Activated naive CD4-positive, alpha-beta T cell treated with anti-CD3 and anti-CD28 coated beads, Interleukin-2, amount 50 U/mL, for 72 hours (primary cell): ENCODE data around the gene TFDP2. TPM values are rescaled to one million over a fixed set of nuclear protein-coding genes. Genes with fewer than 3 reads are reported as not detected.

Experiments
- ATAC-seq, 2 donors: fragments of 150-1000 bp; cut with Tn5 transposase; 2 replicates each; pipeline ENCODE4 v1.10.0; 2021; ENCODE audit warnings: mild to moderate bottlenecking in 2 of 2, moderate library complexity in 2 of 2
- DNase-seq, 2 donors: peaks; one replicate each; pipeline ENCODE4 v3.0.0; 2021 to 2022; ENCODE audit warnings: low spot score in 2 of 2
- H3K27ac Mint-ChIP-seq, 2 donors: one replicate each; pipeline ENCODE4 v1.8.0; 2022; ENCODE audit warnings: mild to moderate bottlenecking in 2 of 2, mixed read lengths in 2 of 2
- H3K36me3 Mint-ChIP-seq, 2 donors: one replicate each; pipeline ENCODE4 v1.8.0; 2022; ENCODE audit warnings: mixed read lengths in 2 of 2
- H3K9me3 Mint-ChIP-seq, 2 donors: one replicate each; pipeline ENCODE4 v1.8.0; 2022; ENCODE audit warnings: mixed read lengths in 2 of 2
- total RNA-seq, 2 donors: library from RNA; stranded (reverse); gene quantifications; one replicate each; pipeline ENCODE4 v1.2.3, GENCODE V29; 2022

The TFDP2 gene
- total RNA-seq, 2 donors from 2014 or later: 22.7 to 28.5 TPM

DNA sequence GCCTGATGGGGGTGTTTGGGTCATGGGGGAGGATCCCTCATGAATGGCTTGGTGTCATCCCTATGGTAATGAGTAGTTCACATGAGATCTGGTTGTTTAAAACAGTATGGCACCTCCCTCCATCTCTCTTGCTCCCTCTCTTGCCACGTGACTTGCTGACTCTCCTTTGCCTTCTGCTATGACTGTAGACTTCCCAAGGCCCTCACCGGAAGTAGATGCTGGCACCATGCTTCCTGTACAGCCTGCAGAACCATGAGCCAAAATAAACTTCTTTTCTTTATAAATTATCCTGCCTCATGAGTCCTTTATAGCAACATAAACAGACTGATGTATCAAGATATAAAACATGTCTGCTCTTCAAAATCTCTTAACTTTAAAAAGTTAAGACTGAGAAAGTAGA lies 96.1 kb downstream of the TFDP2 start:
- peaks cover 0 to 6% of the 10 kb centered on the region in 2 donors for H3K9me3 Mint-ChIP-seq
- ATAC-seq (peak in 1 of 2 donors; percentile 40), DNase-seq (no peak)
- H3K36me3 Mint-ChIP-seq: peaks cover 0 to 7% of the 10 kb centered on the region in 2 donors
- peak overlapping the region in 1 of 2 donors; percentile 56 for H3K27ac Mint-ChIP-seq

DNA sequence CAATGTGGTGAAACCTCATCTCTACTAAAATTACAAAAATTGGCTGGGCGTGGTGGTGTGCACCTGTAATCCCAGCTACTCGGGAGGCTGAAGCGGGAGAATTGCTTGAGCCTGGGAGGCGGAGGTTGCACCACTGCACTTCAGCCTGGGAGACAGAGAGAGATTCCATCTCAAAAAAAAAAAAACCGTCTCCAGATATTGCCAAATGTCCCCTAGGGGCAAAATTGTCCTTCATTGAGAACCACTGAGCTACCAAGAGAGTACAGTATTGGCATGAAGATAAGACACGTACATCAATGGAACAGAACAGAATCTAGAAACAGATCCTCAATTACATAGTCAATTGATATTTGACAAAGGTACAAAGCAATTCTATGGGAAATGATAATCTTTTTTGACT lies 98.0 kb downstream of the TFDP2 start:
- no peak for ATAC-seq
- H3K27ac Mint-ChIP-seq: no peak overlapping the region
- peaks cover 0 to 6% of the 10 kb centered on the region in 2 donors for H3K9me3 Mint-ChIP-seq
- peaks cover 0 to 7% of the 10 kb centered on the region in 2 donors for H3K36me3 Mint-ChIP-seq
- DNase-seq: no peak

DNA sequence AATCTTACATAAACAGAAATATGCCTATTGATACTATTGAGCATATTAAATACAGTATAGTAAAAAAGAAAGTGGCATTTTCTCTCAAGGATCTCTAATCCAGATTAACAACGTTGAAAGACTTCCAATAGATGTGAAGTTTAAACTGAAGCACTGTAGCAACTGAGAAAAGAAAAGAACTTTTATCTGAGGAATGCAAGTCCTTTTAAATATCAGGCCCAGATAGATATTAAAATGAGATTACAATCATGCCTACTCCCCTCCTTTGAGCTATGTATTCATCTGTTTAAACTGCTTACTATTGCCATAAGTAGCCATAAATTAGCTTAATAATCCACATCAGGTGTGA lies 102.3 kb downstream of the TFDP2 start:
- H3K27ac Mint-ChIP-seq: no peak overlapping the region
- H3K36me3 Mint-ChIP-seq: peaks cover 0 to 5% of the 10 kb centered on the region in 2 donors
- ATAC-seq: no peak
- DNase-seq: no peak
- H3K9me3 Mint-ChIP-seq: no peaks in the 10 kb centered on the region

GRCh38 chr3:142046320-142047020 lies 102.9 kb downstream of the TFDP2 start:
- Mint-ChIP-seq H3K36me3 (peaks cover 0 to 5% of the 10 kb centered on the region in 2 donors), H3K9me3 (no peaks in the 10 kb centered on the region), H3K27ac (no peak overlapping the region)
- no peak for DNase-seq
- ATAC-seq: no peak

DNA sequence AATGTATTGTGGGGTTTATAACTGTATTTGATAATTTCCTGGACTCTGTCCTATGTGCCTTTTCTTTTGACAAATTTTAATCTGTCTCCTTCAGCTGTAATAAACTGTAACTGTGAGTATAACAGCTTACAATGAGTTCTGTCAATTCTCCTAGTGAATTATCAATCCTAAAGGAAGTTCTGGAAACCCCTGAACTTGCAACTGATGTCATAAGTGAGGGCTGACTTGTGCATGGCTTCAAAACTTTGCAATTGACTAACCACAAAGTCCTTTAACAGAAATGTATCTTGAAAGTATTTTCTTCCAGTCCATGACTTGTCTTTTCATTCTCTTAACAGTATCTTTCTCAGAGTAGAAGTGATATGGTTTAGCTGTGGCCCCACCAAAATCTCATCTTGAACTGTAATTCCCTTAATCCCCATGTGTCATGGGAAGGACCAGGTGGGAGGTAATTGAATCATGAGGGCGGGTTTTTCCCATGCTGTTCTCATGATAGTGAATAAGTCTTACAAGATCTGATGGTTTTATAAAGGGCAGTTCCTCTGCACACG lies 108.3 kb downstream of the TFDP2 start:
- Mint-ChIP-seq H3K9me3 (no peaks in the 10 kb centered on the region), H3K27ac (no peak overlapping the region), H3K36me3 (peaks cover 0 to 5% of the 10 kb centered on the region in 2 donors)
- DNase-seq (no peak), ATAC-seq (no peak)

- ATAC-seq: peak in 1 of 2 donors; percentile 57
- DNase-seq: no peak
- Mint-ChIP-seq H3K9me3 (peaks cover 5 to 8% of the 10 kb centered on the region in 2 donors), H3K27ac (no peak overlapping the region), H3K36me3 (no peaks in the 10 kb centered on the region)
These were observed 113.9 kb downstream of the TFDP2 start for GRCh38 chr3:142035308-142035922.

DNA sequence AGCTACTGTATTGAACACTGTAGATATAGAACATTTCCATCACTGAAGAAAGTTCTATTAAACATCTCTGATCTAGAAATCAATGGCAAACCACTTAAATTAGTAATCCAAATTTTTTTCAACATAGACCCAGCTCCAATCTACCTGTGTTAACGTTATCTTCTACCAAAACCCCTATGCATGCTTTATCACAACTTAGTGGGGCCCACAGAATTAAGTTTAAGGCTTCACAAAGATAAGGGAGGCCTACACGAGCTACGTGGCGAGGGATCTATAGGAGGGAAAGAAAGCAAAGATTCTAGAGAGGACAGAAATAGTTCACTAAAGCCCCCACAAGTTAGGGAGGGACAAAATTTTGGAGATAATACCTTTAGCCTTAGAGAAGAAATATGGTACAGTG lies 116.1 kb downstream of the TFDP2 start:
- no peak for ATAC-seq
- no peak for DNase-seq
- no peaks in the 10 kb centered on the region for H3K36me3 Mint-ChIP-seq
- H3K9me3 Mint-ChIP-seq: peaks cover 5 to 8% of the 10 kb centered on the region in 2 donors
- no peak overlapping the region for H3K27ac Mint-ChIP-seq

GRCh38 chr3:142031575-142031974 lies 117.8 kb downstream of the TFDP2 start:
- no peak for DNase-seq
- H3K36me3 Mint-ChIP-seq: no peaks in the 10 kb centered on the region
- ATAC-seq: no peak
- no peak overlapping the region for H3K27ac Mint-ChIP-seq
- peaks cover 5 to 8% of the 10 kb centered on the region in 2 donors for H3K9me3 Mint-ChIP-seq

DNA sequence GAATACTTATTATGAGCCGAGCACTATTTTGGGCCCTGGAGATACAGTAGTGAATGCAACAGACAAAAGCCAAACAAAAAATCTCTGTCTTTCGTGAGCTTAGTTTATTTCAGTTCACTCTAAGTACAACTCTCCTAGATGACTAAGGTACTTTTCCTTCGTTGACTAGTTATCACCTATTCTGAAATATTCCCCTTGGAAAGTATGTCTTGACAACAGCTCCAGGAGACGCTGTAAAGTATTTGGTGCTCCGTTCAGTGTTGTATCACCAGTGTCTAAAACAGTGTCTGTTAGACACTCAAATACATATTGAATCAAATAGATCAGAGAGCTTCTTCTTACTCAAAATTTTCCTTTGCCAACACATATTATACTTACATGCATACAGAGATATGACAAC lies 119.6 kb downstream of the TFDP2 start:
- ATAC-seq: no peak
- no peaks in the 10 kb centered on the region for H3K36me3 Mint-ChIP-seq
- H3K27ac Mint-ChIP-seq: no peak overlapping the region
- H3K9me3 Mint-ChIP-seq: peaks cover 0 to 8% of the 10 kb centered on the region in 2 donors
- DNase-seq: no peak

DNA sequence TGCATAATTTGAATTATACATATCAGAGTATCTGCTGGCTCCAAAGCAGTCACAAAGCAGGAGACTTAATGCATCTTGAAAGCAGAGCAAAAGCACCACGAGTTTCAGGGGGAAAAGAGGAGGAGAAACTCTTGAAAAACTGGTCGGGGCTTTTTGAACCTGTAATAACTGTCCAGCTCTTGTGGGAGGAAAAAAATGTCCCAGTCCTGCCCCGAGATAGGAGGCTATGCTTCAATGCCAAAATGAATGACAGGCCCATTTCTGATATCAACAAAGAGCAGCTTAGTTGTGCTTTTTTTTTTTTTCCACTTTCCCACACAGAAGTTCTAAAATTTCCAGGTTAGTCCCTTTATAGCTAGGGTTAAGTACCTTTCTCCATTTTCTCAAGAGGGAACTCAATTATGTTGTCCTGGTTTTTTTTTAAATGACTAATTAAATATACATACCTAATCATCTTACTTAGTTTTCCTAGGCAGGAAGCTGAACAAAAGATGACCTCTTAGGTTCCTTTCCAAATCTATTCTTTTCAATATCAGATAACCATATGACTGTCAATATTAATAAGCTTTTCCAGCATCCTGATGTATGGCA lies 120.2 kb downstream of the TFDP2 start:
- peaks cover 0 to 8% of the 10 kb centered on the region in 2 donors for H3K9me3 Mint-ChIP-seq
- H3K27ac Mint-ChIP-seq: no peak overlapping the region
- peak in 1 of 2 donors; percentile 28 for ATAC-seq
- H3K36me3 Mint-ChIP-seq: no peaks in the 10 kb centered on the region
- no peak for DNase-seq

DNA sequence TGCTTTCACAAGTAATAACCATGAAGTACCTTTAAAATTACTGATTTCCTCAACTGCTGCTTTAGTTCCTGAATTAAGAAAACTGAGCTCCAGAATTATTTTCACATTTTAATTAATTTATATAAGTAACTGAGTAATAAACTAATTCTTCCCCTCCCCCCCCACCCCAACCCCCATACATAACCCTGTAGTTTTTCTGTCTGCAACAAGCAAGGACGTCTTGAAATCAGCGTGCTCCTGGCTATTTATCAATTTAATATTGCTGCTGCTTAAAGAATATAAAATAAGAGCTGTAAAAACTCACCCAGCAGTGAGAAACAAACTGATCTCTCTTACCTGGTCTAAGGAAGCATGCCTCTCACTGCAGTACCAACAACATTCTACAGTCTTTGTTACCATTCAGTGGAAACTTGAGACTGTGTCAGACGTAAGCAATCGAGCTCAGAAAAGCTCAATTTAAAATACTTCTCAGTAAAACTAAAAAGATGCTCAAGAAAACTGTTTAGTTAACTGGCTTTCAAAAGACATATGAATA lies 121.0 kb downstream of the TFDP2 start:
- Mint-ChIP-seq H3K27ac (peak overlapping the region in 1 of 2 donors; percentile 80), H3K9me3 (peaks cover 0 to 8% of the 10 kb centered on the region in 2 donors), H3K36me3 (no peaks in the 10 kb centered on the region)
- ATAC-seq: peak; percentile 66 to 87
- DNase-seq: peak in 1 of 2 donors; percentile 20

- ATAC-seq: peak; percentile 86 to 97
- H3K9me3 Mint-ChIP-seq: peaks cover 0 to 8% of the 10 kb centered on the region in 2 donors
- no peaks in the 10 kb centered on the region for H3K36me3 Mint-ChIP-seq
- no peak for DNase-seq
- peak overlapping the region in 1 of 2 donors; percentile 80 for H3K27ac Mint-ChIP-seq
These were observed 121.6 kb downstream of the TFDP2 start for GRCh38 chr3:142027735-142028134.

DNA sequence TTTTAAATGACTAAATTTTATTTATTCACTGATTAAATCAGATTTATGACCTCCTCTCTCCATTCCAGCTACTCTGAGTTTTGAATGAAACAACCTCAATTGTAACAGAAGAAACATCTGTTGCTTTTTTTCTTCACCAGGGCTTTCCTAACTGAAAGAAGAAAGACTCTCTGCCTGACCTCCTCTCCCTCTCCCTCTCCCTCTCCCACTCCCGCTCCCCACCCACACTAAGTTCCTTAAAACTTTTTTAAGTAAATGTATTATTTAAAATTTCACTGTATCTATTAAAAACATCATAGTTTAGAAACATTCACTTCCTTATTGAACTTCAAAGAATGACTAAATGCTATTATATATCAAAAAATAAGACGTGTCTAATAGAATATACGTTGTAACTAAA lies 122.0 kb downstream of the TFDP2 start:
- Mint-ChIP-seq H3K9me3 (peaks cover 0 to 4% of the 10 kb centered on the region in 2 donors), H3K36me3 (no peaks in the 10 kb centered on the region), H3K27ac (peak overlapping the region in 1 of 2 donors; percentile 80)
- no peak for ATAC-seq
- no peak for DNase-seq

- no peaks in the 10 kb centered on the region for H3K9me3 Mint-ChIP-seq
- DNase-seq (no peak), ATAC-seq (no peak)
- peak overlapping the region in 1 of 2 donors; percentile 11 for H3K27ac Mint-ChIP-seq
- no peaks in the 10 kb centered on the region for H3K36me3 Mint-ChIP-seq
These were observed 123.0 kb downstream of the TFDP2 start for GRCh38 chr3:142026333-142026732.

- ATAC-seq: peak; percentile 60 to 86
- H3K9me3 Mint-ChIP-seq: no peaks in the 10 kb centered on the region
- H3K36me3 Mint-ChIP-seq: no peaks in the 10 kb centered on the region
- DNase-seq: no peak
- peak overlapping the region in 1 of 2 donors; percentile 24 for H3K27ac Mint-ChIP-seq
These were observed 127.0 kb downstream of the TFDP2 start for GRCh38 chr3:142022381-142022780.

GRCh38 chr3:142021127-142021526 lies 128.2 kb downstream of the TFDP2 start:
- no peak overlapping the region for H3K27ac Mint-ChIP-seq
- DNase-seq: no peak
- no peaks in the 10 kb centered on the region for H3K36me3 Mint-ChIP-seq
- no peaks in the 10 kb centered on the region for H3K9me3 Mint-ChIP-seq
- no peak for ATAC-seq

DNA sequence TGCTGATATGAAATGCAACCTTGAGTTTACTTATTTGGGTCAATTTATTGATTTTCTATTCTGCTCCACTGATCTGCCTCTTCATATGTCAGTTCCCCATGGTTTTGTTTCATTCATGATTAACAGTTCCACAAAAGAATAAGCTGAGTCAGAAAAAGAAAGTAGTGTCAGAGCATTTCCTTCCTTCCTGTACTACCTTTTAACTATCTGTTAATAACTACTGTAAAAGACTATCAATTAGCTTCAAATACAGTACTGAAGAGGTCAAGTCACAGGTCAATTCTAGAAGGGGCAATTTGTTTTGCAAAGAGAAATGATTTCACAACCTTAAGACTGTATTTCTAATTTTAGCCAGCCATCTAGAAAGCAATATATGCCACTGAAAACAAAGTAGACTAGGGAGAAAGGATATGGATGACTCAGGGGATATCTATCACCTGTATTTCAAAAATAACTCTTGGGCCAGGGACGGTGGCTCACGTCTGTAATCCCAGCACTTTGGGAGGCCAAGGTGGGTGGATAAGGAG lies 129.5 kb downstream of the TFDP2 start:
- Mint-ChIP-seq H3K36me3 (no peaks in the 10 kb centered on the region), H3K9me3 (no peaks in the 10 kb centered on the region), H3K27ac (no peak overlapping the region)
- ATAC-seq: peak; percentile 29 to 51
- no peak for DNase-seq
